Measurements from ENCODE around the gene CHD1L. TPM values are rescaled to one million over a fixed set of nuclear protein-coding genes. Genes with fewer than 3 reads are reported as not detected.
"Not testable (repeated sequence)": the region's sequence is repeated elsewhere in the genome, so short reads cannot be mapped to it uniquely, and the experiment has no call there.

CHD1L gene
- total RNA-seq, result 10 to 100 TPM; 14.4 to 22.1 (median 20.7) TPM

GRCh38 chr1:147242449-147243227 is at the start of gene CHD1L:
Gene CHD1L (plus strand): TSS chr1:147242684. CDS start chr1:147242704, 20 bp downstream.
- Histone ChIP-seq H3K4me1 (peaks cover 0 to 26% (median 3%) of the 10 kb centered on the region in 3 donors), H3K27me3 (no peaks in the 10 kb centered on the region), H3K4me3 (peak within 1 kb of the TSS; percentile 67 to 68), H3K9me3 (no peaks in the 10 kb centered on the region), H3K27ac (peak within 1 kb of the TSS; percentile 67 to 98 (median 92)), H3K36me3 (no peaks in the 10 kb centered on the region)
- WGBS, 2 donors (ENCODE audit: low coverage in 1 of 2), result 0% methylated on average over 2 of the region's 82 CpGs
- ATAC-seq, result peak; percentile 96
- TF ChIP-seq CTCF (IDR thresholded peaks at IDR 0.05) (peak; percentile 70 to 96 (median 87)), EP300 (IDR thresholded peaks at IDR 0.05) (no peak), POLR2A (IDR thresholded peaks at IDR 0.05) (peak; percentile 40 to 51), POLR2AphosphoS5 (IDR thresholded peaks at IDR 0.05) (peak; percentile 71)

- ATAC-seq, H3K4me3 ChIP-seq, H3K27ac ChIP-seq, H3K27me3 ChIP-seq, H3K9me3 ChIP-seq, H3K4me1 ChIP-seq, H3K36me3 ChIP-seq: not testable (repeated sequence)
- WGBS, 2 donors (ENCODE audit: low coverage in 1 of 2), result 94 to 97% methylated on average over 2 to 3 of the region's 3 CpGs
Measured at GRCh38 chr1:147197324-147197723, 45.2 kb upstream of the CHD1L start.

GRCh38 chr1:147201276-147201675 is 41.2 kb upstream of the CHD1L start:
- TF ChIP-seq CTCF (IDR thresholded peaks at IDR 0.05), result no peak
- TF ChIP-seq EP300 (IDR thresholded peaks at IDR 0.05), result no peak
- TF ChIP-seq POLR2A (IDR thresholded peaks at IDR 0.05), result no peak
- TF ChIP-seq POLR2AphosphoS5 (IDR thresholded peaks at IDR 0.05), result no peak
- 70 to 71% methylated on average over 4 of the region's 4 CpGs for WGBS, 2 donors (ENCODE audit: low coverage in 1 of 2)
- no peaks in the 10 kb centered on the region for H3K9me3 ChIP-seq
- H3K4me1 ChIP-seq, result no peaks in the 10 kb centered on the region
- no peak overlapping the region for H3K27ac ChIP-seq
- no peaks in the 10 kb centered on the region for H3K27me3 ChIP-seq
- H3K36me3 ChIP-seq, result peaks cover 0 to 5% of the 10 kb centered on the region in 2 donors
- no peak for ATAC-seq
- no peak overlapping the region for H3K4me3 ChIP-seq

- Histone ChIP-seq H3K27me3 (no peaks in the 10 kb centered on the region), H3K9me3 (no peaks in the 10 kb centered on the region), H3K4me3 (no peak overlapping the region), H3K27ac (no peak overlapping the region), H3K4me1 (no peaks in the 10 kb centered on the region), H3K36me3 (peaks cover 0 to 5% of the 10 kb centered on the region in 2 donors)
- WGBS, 2 donors (ENCODE audit: low coverage in 1 of 2), result 80 to 86% methylated on average over 1 of the region's 1 CpG
- TF ChIP-seq POLR2A (IDR thresholded peaks at IDR 0.05) (no peak), EP300 (IDR thresholded peaks at IDR 0.05) (no peak), POLR2AphosphoS5 (IDR thresholded peaks at IDR 0.05) (no peak), CTCF (IDR thresholded peaks at IDR 0.05) (no peak)
- no peak for ATAC-seq
Measured at GRCh38 chr1:147201786-147202185, 40.7 kb upstream of the CHD1L start.

DNA sequence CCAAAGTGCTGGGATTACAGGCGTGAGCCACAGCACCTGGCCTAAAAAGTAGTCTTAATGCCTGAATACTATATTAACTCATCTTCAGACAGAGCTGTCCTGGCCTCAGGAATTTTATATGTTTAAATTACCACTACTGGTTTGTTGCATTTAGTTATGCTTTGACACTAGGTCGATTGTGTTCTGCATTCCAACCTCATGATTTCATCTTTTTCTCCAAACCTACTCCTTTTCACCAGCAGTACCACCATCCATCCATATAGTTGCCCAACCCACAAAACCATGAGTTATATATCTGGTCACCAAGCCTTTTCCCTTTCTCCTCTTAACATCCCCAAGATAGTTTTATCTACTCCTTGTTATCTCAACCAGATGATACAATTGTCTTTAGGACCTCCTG is 39.9 kb upstream of the CHD1L start:
- no peak for TF ChIP-seq POLR2AphosphoS5 (IDR thresholded peaks at IDR 0.05)
- TF ChIP-seq CTCF (IDR thresholded peaks at IDR 0.05), result no peak
- TF ChIP-seq POLR2A (IDR thresholded peaks at IDR 0.05), result no peak
- TF ChIP-seq EP300 (IDR thresholded peaks at IDR 0.05), result no peak
- no peak overlapping the region for H3K27ac ChIP-seq
- no peak overlapping the region for H3K4me3 ChIP-seq
- no peaks in the 10 kb centered on the region for H3K27me3 ChIP-seq
- 14 to 75% methylated on average over 1 to 2 of the region's 2 CpGs for whole genome bisulfite sequencing, 2 donors (ENCODE audit: low coverage in 1 of 2)
- no peak for ATAC-seq
- H3K4me1 ChIP-seq, result no peaks in the 10 kb centered on the region
- H3K36me3 ChIP-seq, result peaks cover 0 to 5% of the 10 kb centered on the region in 2 donors
- no peaks in the 10 kb centered on the region for H3K9me3 ChIP-seq

Data from gastroesophageal sphincter (tissue), 4 donors.